Stimulated activated CD8-positive, alpha-beta memory T cell treated with anti-CD3 and anti-CD28 coated beads, Interleukin-12 subunit alpha, Interleukin-12 subunit beta, amount 100 ng/mL, for 24 hours (primary cell): Measurements from ENCODE around the gene POU2F2.

ENCODE experiments used
- DNase-seq: peaks from one replicate; pipeline ENCODE4 v3.0.0-alpha.2; 2020; ENCODE audit errors: extremely low read depth

The POU2F2 gene

GRCh38 chr19:42154471-42155323, 22.5 kb upstream of the POU2F2 start:
- no peak for DNase-seq

- DNase-seq, result no peak
Observed at GRCh38 chr19:42153672-42154433, 21.6 kb upstream of the POU2F2 start.

DNA sequence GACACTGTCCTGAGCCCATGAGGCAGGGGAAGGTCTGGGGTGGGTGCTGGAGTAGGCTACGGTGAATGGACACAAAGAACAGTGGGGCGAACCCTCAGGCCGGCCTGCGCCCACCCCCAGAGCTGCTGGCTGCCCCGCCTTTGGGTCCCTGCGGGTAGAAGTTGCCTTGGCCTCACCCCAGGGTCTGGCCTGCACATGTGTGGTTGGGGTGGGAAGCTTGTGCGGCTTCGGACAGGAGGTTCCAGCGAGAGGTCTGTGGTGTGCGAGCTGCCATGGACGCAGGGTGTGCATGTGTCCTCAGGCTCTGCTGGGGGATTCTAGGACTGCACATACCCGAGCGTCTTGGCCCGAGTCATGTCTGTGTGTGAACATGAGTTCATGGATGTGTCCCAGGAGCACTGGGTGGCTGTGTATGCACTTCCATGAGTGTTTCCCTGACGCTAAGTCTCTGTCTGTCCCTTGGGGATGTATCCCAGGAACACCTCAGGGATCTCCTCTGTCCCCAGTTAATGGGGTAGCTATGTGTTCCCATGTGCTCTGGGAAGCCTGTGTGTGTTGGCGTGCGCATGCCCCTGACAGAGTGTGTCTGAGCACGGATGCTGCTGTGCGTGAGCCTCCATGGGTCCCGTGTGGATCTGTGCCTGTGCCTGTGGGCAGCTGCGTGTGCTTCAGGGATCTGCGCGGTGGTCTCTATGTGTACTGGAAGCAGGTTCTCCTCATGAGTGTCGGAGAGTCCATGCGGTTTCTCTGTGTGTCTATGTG, 20.8 kb upstream of the POU2F2 start:
- DNase-seq, result no peak

DNA sequence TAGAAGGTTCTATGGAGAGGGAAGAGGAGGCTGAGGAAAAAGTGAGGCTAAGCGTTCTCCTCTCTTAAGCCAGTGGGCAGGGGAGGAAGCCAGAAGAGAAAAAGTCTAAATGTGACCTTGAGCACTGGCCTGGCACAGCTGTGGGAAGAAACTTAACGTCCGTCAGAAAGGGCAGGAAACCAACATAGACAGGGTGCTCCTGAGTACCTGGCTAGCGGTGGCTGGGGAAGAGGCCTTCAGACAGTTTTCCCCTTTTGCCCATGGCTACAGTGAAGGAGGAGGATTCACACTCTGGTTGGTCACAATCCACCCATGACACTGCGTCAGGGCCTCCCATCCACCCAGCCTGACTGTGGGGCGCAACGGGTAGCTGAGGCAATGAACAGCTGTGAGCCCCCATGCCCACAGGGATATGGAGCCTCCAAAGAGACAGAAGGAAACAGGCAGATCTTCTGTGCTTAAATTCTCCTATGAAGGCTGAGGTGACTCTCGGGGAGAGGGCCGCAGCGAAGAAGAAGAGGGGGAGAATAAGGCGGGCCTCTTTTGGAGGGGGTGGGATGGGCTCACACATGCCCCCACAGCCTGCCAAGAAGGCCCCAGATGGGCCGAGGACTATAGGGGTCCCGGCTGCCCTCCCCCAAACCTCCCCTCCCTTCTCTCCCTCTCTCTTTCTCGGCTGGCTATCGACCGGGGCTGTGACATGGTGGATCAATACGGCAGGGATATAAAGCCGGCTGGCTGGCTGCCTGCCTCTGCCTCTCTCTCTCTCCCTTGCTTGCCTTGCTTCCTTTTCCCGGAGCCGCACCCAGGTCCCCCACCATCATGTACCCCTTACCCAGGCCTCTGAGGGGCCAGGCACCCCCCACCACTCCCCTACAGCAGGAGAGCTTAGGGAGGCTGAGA, 19.8 kb upstream of the POU2F2 start:
- DNase-seq, result no peak

DNA sequence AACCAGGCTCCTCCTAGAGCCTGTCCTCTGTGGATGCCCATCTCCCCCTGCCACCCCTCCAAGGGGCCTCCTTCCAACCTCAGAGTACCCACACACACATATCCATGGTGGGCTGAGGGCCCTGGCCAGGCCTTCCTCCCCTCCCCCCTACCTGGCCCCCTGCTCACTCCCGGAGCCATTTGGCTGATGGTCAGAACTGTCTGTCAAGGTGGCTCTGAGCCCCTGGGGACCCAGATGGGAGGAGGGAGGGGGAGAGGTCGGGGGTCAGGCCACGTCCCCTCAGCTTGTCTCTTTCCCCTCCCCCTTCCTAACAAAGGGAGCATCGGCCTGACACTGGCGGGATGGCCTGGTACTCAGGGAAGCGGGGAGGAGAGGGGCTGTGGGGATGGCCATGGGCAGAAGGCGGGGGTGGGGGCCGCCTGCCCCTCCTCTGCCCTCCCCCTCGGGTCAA, 18.7 kb upstream of the POU2F2 start:
- no peak for DNase-seq

- no peak for DNase-seq
Observed at GRCh38 chr19:42150364-42150763, 18.1 kb upstream of the POU2F2 start.

DNA sequence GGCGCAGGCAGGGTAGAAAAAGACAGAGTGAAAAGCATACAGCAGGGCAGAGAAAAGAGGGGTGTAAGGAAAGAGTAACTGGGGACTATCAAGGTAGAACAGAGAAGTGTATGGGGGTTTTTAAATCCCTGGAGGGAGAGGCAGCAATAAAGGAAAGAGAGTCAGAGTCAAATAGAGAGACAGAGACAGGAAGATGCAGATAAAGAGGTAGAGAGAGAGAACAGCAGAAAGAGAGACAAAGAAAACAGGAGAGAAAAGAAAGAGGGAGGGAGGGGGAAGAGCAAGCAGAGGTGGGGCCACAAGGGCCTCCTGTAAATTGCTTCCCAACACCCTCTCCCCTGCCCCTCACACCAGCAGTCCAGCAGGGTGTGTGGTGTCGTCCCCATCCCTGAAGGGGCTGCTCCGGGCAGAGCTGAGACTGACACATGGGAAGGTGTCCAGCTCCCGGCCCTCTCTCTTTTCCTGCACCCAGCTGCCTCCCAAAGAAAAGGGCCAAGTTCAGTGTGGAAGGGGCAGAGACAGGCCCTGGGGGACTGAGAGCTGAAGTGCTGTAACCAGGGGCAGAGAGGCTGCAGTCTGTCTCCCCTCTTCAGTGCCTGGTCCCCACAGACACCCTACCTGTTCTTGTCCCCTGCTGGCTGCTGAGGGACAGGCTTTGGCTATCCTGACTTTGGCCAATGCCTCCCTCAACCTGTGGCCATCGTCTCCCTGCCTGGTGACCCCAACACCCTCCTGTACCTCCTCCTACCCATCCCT, 17.4 kb upstream of the POU2F2 start:
- no peak for DNase-seq

DNA sequence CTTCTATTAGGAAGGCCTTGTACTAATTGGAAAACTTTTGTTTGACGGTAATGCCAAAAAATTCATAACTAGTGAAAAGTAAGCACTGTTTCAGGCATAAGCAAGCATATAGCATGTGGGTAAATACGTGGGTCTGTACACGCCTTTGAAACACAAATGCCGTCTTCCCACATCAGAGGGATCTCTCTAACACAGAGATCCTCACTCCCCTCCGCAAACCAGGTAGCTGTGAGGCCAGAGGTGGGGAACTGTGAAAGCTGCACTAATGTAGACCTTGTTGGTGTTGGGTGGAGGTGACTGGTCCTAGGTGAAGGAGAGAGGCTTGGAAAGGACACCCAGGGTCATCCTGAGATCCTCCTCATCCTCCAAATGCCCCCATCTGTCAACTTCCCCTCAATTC, 16.0 kb upstream of the POU2F2 start:
- DNase-seq, result no peak

- no peak for DNase-seq
Observed at GRCh38 chr19:42143341-42144234, 11.3 kb upstream of the POU2F2 start.

- DNase-seq, result no peak
Observed at GRCh38 chr19:42140125-42140754, 8.0 kb upstream of the POU2F2 start.

DNA sequence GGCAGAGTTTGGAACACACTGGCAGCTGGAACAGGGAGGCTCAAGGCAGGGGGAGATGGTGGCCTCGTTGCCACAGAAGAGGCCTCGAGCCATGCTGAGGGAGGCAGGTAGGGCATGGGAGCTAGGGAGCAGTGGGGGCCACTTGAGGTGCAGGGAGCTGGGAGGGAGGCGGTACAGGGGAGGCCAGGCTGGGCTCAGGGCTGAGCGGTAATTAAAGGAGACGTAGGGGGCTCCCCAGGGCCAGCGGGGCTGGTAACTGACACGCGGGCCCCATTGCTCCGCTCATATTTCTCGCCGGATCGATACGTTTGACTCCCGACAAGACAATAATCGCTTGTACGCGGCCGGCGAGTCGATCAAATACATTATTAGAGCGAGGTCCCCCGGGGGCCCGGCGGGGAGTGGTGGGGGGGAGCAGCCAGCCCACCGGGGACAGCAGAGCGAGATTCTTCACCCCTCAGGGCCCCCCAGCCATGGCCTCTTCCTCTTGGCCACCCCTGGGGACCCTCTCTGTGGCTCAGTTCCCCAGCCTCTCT, 2.4 kb upstream of the POU2F2 start:
- DNase-seq, result no peak

DNA sequence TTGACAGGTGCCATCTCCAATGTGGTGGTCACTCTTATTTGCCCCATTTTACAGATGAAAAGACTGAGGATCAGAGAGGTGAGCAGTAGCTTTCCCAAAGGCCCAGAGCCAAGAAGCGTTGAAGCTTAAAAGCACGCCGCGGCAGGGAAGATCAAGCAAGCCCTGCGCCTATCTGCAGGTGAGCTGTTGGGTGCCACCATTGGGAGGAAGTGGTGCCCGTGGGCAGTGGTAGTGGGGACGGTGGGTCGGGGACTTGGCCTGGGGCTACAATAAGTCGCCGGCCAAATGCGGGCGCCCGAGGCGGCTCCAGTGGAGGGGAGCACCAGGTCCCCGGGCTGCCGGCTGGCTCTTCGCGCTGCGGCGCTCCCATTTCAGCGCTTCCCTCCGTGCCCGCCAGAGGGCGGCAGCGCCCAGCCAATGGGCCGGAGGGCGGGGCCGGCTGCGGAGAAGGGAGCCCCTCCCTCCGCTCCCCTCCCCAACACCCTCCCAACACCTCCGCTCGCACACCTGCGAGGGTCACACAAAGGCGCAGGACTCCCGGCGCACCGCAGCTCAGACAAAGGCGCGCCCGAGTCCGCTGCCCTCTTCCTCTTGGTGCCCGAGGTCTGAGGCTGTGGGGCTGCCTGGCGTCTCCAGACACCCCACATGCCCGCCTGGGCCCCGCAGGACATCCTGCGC, 744 bp upstream of the POU2F2 start:
- DNase-seq, result peak; percentile 55

GRCh38 chr19:42131149-42132029, 857 bp downstream of the POU2F2 start:
- no peak for DNase-seq

DNA sequence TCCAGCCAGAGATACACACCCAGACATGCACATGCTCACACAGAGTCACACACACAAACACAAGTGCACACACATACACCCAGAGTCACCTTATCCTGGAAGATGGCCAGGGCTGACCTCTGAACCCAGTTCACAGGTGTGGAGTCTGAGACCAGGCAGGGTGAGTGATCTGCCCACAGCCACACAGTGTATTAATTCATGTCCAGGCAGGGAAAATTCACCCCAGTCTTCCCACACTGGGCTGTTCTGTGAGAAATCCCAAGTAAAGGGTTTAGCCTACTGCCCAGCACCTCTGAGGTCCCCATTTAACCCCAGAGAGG, 2.0 kb downstream of the POU2F2 start:
- DNase-seq, result no peak

DNA sequence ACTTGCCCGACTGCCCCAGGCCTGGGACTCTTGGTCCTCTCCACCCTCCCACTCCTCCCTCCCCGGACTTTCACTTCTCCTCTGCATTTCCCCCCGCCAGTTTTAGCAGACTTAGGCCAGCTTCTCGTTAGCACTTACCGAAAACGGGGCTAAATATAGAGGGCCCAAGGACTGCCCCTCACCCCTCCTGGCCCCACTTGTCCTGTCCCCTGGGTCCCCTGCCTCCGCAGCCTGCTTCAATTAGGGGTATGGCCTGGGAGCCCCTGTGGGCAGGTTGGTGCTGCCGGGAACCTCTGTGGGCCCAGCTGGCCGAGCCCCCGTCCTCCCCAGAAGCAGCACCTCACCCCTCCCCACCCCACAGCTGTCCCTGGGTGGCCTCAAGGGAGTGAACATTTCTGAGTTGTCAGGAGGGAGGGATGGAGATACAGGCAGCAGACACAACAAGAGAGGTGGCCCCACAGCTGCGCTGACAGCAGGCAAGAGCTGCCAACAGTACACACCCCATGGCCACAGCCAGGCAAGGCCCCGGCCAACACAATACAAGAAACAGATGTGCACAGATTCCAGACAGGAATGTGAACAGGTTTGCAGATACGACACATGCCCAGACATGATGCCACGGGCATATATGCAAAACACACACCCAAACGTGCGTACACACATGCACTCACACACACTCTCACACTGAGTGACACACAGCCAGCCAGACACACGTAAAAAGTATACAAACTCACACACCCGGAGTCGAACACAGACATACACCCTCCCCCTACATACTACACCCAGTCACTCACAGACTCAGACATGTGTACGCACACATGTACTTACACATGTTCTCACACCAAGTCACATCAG, 2.6 kb downstream of the POU2F2 start:
- DNase-seq, result no peak

DNA sequence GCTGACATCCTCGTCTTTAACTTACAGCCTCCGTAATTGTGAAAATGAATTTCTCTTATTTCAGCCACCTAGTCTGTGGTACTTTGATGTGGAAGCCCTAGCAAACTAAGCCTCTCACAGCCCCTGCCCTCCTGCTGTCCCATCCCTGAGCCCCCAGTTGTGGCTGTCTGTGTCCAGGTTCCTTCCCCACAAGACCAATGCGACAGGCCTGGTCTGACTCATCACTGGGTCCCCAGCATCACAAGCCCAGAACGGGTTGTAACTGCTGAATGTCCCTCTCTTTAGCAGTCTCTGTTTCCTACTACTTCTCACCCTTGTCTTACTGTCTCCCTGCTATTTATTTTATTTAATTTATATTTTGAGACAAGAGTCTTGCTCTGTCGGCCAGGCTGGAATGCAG, 5.7 kb downstream of the POU2F2 start:
- no peak for DNase-seq
